ENCODE data around the gene KAZN.

GRCh38 chr1:14828665-14829064 is 230.2 kb downstream of the KAZN start:
- no peak for TF ChIP-seq EP300 (IDR thresholded peaks at IDR 0.05; ENCODE audit: borderline replicate concordance)
- TF ChIP-seq TCF12 (IDR thresholded peaks at IDR 0.05; ENCODE audit: low read depth): no peak
- TF ChIP-seq REST (IDR thresholded peaks at IDR 0.05; ENCODE audit: low read depth): no peak
- TF ChIP-seq ZBTB7A (IDR thresholded peaks at IDR 0.05; ENCODE audit: low read depth): no peak
- no peak for TF ChIP-seq TEAD4 (IDR thresholded peaks at IDR 0.05)
- TF ChIP-seq FOXM1 (IDR thresholded peaks at IDR 0.05; ENCODE audit: borderline replicate concordance, low read depth): no peak
- TF ChIP-seq CEBPB (IDR thresholded peaks at IDR 0.05): no peak
- no peak for TF ChIP-seq RAD21 (IDR thresholded peaks at IDR 0.05; ENCODE audit: low read depth)
- no peak for TF ChIP-seq CREB1 (IDR thresholded peaks at IDR 0.05; ENCODE audit: low read depth)
- TF ChIP-seq YY1 (IDR thresholded peaks at IDR 0.05; ENCODE audit: low read depth): no peak
- TF ChIP-seq, protein P1, sequence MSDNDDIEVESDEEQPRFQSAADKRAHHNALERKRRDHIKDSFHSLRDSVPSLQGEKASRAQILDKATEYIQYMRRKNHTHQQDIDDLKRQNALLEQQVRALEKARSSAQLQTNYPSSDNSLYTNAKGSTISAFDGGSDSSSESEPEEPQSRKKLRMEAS (IDR thresholded peaks at IDR 0.05): no peak
- TF ChIP-seq TAF1 (IDR thresholded peaks at IDR 0.05; ENCODE audit: low read depth): no peak
- TF ChIP-seq NFIC (IDR thresholded peaks at IDR 0.05): no peak
